IPS DF 19.7 (cell line): ENCODE measurements around the gene CEP78.
"Not testable (repeated sequence)": the region's sequence is repeated elsewhere in the genome, so short reads cannot be mapped to it uniquely, and the experiment has no call there.

Experiments
- DNase-seq: peaks from one replicate; pipeline ENCODE4 v3.0.0-alpha.2; 2013; ENCODE audit warnings: low read depth, low spot score

Gene CEP78, protein sequence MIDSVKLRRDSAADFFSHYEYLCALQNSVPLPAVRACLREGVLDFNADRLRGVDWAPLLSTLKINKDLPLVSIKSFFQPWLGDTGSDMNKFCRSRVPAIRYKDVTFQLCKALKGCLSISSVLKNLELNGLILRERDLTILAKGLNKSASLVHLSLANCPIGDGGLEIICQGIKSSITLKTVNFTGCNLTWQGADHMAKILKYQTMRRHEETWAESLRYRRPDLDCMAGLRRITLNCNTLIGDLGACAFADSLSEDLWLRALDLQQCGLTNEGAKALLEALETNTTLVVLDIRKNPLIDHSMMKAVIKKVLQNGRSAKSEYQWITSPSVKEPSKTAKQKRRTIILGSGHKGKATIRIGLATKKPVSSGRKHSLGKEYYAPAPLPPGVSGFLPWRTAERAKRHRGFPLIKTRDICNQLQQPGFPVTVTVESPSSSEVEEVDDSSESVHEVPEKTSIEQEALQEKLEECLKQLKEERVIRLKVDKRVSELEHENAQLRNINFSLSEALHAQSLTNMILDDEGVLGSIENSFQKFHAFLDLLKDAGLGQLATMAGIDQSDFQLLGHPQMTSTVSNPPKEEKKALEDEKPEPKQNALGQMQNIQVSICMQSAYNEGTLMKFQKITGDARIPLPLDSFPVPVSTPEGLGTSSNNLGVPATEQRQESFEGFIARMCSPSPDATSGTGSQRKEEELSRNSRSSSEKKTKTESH

DNA sequence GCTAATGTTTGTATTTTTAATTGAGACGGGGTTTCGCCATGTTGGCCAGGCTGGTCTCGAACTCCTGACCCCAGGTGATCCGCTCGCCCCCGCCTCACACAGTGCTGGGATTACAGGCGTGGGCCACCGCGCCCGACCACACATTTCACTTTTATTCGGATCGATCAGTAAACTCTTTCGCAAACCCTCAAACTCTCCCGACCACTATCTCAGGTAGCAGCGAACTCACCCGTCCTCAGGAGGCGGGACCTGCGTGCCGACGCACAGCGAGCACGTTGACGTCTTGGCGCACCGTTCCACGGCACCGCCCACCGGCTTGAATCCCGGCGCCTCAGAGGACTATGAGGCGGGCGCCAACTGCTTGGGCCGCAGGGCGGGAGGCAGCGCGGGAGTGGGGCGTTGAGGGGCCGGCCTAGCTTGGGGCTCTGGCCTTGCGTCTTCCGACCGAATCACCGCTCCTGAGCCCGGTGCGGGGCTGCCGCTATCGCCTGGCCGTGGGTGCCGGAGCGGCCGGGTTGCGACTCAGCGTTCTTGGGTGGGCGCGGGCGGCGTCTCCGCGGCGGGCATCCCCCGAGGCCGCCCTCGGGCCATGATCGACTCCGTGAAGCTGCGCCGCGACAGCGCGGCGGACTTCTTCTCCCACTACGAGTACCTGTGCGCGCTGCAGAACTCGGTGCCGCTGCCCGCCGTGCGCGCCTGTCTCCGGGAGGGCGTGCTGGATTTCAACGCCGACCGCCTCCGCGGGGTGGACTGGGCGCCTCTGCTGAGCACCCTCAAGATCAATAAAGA lies at the start of gene CEP78:
CEP78 (plus strand) TSS at position 314 of the 789 bp plus-strand sequence; CDS start at position 590, 276 bp downstream.
- peak; percentile 83 for DNase-seq

DNA sequence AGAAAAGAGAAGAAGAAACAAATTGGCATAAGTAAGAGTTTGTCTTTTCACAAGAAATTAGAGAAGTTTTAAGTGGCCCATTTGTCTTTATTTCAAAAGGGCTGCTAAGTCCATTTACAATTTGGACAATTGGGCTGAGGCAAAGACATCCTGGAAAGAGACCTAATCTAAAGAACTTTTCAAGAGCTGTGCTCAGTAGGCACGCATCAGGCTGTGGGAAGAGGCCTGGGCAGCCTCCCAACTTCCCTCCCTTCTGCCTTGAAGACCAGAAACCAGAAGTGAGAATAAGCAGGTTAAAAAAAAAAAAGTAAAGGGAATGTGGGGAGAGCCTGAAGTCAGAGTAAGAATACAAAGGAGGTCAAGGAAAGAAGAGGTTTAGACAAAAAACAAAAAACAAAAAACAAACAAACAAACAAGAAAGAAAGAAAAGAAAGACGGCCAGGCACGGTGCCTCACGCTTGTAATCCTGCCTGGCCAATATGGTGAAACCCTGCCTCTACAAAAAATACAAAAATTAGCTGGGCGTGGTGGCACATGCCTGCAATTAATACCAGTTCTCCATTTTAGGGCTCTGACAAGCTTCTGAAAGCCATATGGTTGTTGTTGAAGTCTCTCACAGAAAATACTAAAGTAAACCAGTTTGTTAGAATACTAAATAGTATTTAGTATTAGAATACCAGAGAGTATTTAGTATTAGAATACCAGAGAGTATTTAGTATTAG lies 48.0 kb upstream of the CEP78 start:
- DNase-seq = no peak

DNA sequence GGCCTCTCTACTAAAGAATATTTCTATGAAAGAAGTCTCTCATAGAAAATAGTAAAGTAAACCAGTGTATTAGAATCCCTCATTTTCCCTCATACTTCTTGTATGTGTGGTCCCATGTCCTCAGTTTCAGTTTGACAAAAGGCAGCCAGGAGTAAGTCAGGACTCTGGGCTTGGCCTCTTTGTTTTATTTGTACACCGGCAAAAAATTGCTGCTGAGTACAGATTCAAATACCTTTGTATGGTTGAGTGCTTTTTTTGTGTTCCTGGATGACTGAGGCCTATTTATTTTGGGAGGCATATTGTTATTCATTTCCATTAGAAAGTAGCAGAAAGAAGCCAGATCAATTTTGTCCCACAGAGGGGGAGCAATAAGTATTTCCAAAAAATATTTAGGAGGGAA lies 47.3 kb upstream of the CEP78 start:
- no peak for DNase-seq

DNA sequence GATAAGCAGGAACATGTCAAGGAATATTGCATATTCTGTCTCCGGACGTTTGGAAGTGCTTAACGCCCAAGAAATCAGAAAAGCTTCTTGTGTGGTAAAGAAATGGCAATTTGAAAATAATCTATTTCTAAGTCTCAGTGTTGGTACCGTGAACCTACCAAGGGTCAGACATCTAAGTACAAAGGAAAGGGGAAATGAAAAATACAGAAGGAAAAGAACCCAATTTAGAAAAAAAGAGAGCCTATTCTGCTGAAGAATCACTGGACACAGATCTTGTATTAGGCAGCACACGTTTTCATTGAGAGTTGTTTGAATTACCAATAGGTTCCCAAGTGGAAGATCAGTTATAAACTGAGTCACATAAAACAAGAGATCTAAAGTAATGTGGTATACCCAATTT lies 46.9 kb upstream of the CEP78 start:
- DNase-seq = no peak

DNA sequence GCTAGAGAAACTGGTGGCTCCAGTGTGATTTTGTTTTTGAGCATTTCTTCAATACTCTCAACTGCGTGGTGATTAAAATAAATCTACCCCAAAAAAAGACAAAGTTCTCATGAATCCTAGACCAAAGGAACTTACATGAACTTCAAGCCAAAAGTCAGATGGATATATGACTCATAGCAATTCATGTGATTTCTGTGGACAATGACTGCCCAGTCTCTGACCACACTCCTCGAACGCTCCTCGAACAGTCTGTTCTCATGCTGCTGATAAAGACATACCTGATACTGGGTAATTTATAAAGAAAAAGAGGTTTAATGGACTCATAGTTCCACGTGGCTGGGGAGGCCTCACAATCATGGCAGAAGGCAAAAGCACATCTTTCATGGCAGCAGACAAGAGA lies 46.4 kb upstream of the CEP78 start:
- no peak for DNase-seq

DNA sequence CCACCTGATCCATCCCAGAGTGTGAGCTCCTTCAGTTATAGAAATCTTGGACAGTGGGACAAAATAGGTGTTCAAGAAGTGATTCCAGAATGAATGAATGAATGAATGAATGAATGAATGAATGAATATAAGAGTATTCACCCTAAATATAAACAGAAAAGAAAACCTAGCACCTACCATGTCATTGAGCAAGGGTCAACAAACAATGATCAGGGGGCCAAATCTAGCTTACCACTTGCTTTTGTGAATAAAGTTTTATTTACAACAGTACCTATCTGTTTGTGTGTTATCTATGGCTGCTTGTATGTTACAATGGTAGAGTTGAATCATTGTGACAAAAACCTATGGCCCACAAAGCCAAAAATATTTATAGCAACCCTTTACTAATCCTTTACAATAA lies 43.9 kb upstream of the CEP78 start:
- DNase-seq = no peak

DNA sequence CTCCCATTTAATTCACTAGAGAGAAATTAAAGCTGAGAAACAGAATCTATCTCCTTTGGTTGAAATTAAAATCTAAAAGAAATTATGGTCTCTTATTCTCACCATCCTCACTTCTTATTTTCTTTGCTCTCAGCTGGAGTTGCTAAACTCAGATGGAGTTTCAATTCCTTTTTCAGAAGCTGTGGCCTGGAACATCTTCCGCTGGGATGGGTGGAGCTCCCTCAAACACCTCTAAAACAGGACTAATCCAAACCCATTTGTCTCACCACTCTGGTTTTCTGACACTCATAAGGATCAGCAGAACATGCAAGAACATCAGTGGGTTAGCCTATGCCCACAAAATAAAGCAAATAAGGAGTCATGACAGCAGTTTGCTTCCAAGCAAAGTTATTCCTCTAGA lies 39.6 kb upstream of the CEP78 start:
- no peak for DNase-seq

DNA sequence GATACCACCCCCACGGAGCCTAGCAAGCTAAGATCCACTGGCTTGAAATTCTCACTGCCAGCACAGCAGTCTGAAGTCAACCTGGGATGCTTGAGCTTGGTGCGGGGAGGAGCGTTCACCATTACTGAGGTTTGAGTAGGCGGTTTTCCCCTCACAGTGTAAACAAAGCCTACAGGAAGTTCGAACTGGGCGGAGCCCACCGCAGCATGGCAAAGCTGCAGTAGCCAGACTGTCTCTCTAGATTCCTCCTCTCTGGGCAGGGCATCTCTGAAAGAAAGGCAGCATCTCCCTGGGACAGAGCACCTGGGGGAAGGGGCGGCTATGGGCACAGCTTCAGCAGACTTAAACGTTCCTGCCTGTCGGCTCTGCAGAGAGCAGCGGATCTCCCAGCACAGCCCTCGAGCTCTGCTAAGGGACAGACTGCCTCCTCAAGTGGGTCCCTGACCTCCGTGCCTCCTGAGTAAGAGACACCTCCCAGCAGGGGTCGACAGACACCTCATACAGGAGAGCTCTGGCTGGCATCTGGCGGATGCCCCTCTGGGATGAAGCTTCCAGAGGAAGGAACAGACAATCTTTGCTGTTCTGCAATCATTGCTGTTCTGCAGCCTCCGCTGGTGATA lies 34.6 kb upstream of the CEP78 start:
- not testable (repeated sequence) for DNase-seq

DNA sequence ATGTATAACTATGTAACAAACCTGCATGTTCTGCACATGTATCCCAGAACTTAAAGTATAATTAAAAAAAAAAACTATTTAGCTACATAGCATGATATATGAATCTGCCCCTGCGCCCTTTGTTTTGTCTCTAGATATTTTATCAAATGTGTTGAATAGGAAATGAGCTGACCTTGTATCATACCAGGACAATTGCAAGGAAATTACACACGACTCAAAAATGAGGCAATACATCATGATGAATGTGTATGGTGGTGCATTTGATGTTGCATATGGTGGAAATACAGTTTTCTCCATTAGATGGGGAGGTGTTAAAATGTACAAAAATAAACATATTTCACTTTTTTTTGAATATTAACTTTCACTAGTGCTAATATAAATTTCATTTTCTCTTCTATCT lies 28.6 kb upstream of the CEP78 start:
- DNase-seq = no peak

DNA sequence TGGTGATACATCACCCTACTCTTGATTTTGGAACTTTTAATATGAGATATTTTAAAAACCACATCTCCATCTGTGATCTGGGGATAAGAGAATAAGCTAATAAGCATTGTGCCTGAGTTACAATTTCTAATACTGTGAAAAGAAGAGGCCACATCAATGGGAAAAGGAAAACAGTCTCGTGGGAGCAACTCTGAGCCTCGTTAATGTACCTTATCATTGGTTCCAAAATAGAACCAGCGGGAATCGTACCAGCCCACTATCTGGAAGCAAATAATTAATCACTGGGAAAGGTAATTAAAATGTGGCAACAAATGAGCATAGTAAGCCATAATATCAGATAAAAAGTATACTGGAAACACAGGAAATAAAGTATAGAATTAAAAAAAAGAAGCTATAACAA lies 28.0 kb upstream of the CEP78 start:
- no peak for DNase-seq

DNA sequence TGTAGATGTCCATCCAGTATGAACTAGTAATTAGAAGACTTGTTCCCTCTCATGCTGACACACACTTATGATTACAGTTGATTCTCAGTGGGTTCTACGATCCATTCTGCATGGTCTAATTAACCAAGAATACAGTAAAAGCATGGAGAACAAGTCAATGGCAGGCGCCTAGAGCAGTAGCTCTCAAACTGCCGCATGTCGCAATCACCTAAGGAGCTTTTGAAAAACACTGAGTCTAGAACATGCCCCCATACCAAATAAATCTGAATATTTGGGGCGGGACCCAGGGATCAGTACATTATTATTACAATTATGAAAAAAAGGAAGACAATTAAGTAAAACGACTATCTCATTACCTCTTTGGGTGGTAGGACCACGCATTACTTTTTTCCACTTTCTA lies 26.7 kb upstream of the CEP78 start:
- no peak for DNase-seq

DNA sequence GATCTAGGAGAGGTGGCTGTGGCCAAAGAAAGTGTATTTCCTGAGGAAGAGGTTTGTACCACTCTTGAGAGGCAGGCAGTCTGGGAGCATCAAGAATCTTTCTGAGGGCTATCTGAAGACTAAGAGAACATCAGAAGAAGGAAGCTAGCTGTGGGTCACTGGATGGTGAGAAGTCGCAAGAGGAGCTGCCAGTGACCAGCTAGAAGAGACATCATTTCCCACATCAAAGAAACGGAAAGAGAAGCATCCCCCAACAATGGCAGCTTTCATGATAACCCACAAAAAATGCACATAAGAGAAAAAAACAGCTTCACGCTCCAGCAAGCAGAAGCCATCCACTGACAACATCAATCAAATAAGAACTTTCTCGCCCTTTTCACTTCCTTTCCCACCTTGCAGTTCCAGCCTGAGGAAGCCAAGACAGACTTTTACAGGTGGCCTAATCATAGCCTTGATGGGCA lies 25.0 kb upstream of the CEP78 start:
- no peak for DNase-seq

DNA sequence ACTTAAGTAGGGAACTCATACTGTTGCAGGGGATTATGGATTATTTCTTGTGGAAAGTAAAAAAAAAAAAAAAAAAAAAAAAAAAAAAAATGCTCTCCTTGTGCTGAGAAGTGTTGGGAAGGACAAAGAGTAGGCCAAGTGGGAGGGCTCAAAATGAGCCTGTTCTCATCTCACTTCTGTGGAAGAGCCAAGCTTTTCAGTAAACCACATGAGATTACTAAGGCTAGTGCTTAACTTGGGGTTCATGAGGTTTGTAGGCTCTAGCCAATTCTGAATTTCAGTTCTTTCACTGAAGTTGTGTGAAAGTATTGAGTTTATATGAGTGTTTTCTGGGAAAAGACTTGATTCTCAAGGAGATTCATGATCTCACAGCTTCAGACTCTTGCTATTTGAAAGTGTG lies 23.0 kb upstream of the CEP78 start:
- no peak for DNase-seq

DNA sequence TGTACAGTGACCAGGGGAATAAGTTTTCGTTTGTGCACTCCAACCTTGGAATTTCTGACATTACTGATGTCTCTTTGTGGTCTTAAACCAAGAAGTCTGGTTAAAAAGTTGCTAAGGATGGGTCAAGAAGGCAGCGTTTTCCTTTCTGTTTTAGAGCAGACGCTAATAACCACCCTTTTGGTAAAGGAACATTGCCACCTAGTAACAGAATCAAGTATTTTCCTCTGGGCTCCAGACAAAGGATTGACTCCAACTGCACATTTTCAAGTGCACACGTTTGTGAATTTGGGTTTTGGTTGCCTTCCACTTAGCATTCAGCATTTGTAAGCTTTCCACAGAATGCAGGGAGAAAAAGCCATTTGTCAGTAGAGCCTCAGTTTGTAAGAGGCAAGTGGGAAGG lies 22.2 kb upstream of the CEP78 start:
- DNase-seq = no peak

DNA sequence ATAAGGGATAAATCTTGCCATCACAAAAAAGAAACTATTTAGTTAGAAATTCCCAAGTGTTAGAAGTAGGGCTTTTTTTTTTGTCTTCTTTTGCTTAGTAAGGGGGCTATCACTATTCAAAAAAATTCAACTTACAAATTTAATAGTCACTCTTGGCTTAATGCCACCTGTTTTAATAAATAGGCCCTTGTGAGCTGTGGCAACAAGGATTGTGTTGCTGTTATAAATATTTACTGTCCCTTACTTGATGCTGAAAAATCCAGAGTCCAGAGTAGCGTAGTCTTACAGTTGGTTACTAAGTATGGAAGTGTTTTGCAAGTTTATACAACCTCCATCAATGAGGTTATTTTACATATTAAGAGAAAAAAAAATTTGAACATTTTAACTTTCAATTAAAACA lies 21.4 kb upstream of the CEP78 start:
- DNase-seq = no peak

DNA sequence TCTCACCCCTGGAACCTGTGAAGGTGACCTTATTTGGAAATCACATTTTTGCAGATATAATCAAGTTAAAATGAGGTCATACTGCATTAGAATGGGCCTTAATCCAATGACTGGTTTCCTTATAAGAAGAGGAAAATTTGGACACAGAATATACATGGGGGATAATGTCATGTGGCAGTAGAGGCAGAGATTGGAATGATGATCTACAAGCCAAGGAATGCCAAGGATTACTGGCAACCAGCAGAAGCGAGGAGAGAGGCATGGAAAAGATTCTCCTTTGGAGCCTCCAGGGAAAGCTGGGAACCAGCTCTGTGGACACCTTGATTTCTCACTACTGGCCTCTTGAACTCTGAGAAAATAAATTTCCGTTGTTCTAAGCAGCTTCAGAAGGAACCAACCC lies 20.2 kb upstream of the CEP78 start:
- DNase-seq = no peak

DNA sequence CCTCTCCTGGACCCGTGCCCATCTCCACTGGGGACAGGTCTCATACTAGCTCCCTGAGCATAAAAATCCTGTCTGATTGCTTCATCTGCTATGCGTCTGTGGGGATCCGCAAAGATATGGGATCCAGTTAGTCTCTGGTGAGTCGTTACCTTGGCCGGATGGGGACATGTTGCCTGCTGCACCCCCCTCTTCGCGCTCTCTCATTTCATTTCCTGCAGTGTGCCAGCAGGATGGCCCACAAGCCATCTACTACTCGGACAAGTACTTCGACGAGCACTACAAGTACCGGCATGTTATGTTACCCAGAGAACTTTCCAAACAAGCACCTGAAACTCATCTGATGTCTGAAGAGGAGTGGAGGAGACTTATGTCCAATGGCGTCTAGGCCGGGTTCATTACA lies 17.0 kb upstream of the CEP78 start:
- DNase-seq = no peak

DNA sequence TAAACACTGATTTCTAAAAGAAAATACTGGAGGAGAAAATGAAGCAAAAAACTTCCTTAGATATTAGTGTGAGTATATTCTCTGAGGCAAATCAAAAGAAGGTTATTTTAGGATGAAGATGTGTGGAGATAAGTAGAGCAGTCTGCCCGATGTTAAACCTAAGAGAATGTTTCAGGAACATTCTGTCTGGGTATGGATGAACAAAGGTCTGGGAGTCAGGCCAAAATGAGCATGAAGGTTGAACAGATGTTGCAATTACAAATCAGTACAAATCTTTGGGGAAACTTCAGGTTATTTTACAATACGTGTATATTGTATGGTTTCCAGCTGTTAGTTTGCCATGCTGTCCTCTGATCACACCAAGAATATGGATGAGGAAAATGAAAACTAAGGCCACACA lies 14.4 kb upstream of the CEP78 start:
- DNase-seq = no peak

DNA sequence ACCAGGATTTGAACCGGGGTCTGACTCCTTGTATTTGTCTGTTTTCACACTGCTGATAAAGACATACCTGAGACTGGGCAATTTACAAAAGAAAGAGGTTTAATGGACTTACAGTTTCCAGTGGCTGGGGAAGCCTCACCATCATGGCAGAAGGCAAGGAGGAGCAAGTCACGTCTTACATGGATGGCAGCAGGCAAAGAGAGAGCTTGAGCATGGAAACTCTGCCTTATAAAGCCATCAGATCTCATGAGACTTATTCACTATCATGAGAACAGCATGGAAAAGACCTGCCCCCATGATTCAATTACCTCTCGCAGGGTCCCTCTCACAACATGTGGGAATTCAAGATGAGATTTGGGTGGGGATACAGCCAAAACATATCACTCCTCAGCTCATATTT lies 14.0 kb upstream of the CEP78 start:
- DNase-seq = not testable (repeated sequence)

DNA sequence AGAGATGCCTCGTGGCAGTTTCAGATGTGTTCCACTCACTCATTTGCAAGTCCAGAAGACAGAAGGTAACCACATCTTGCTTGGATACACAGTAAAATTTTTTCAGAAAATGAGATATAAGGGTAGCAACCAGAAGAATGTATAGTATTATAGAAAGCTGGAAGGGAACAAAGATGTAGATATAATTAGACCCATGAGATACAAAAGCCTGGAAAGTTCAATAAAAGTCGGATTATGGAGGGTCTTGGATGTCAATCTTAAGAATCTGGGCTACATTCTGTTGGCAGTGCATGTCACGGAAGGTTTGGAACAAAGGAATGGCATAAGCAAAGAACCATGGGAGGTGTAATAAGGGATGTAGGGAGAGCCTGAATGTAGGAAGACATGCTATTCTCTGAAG lies 5.1 kb upstream of the CEP78 start:
- no peak for DNase-seq

DNA sequence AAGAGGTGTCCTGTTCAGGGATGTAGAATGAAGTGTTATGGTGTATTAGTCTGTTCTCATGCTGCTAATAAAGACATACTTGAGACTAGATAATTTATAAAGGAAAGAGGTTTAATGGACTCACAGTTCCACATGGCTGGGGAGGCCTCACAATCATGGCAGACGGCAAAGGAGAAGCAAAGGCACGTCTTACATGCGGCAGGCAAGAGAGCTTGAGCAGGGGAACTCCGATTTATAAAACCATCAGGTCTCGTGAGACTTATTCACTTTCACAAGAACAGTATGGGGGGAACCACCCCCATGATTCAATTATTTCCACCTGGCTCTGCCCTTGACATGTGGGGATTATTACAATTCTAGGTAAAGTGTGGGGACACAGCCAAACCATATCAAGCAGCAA lies 3.4 kb upstream of the CEP78 start:
- DNase-seq = not testable (repeated sequence)
